Mammary epithelial cell (primary cell): ENCODE measurements around the gene TARBP1.

Experiments
- CTCF ChIP-seq, 2 donors: IDR thresholded peaks in 1 of 2; conservative IDR thresholded peaks in 1 of 2; 2 replicates each; pipeline ENCODE4 v1.5.1; 2011 to 2012; ENCODE audit warnings: inconsistent platforms in 2 of 2, low read length in 2 of 2, mild to moderate bottlenecking in 2 of 2, control low read depth in 1 of 2, low read depth in 1 of 2; ENCODE audit not compliant: insufficient read depth in 1 of 2; ENCODE audit errors: extremely low read depth in 1 of 2
- EZH2 ChIP-seq: IDR thresholded peaks from 2 replicates; pipeline ENCODE4 v1.6.1; 2012; ENCODE audit warnings: low read length, inconsistent platforms, borderline replicate concordance

DNA sequence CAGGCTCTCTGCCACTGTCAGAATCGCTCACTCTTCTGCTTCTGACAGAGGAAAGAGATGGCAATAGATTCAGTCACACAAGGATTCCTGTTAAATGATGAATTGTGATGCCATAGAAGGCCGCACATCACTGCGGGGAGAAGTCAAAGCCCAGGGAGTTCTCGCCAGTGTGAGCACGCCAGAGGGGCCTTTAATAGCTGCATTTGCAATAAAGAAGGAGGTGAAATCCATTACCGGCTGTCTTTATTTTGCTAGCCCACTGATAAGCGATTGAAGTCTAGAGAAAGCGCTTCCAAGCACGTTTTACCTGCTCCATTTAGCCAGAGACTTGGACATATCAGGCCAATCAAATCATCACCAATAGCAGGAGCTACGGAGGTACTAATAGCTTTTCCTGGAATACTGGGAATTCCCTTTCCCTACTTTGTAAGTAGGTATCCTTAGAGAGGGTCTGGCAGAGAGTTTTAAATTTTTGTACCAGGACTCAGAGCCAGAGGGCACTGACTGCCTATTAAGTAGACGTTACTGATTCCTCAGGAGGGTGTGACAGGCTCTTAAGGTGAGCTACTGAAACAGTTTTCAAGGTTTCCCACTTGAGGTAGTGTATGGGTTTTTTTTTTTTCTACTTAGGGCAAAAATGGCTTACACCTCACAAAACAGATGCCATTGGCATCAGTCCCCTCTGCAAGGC is 10.2 kb upstream of the TARBP1 start:
- TF ChIP-seq CTCF (conservative IDR thresholded peaks at IDR 0.05 in 1 of 2, IDR thresholded peaks at IDR 0.05 in 1 of 2; ENCODE audit: extremely low read depth in 1 of 2, insufficient read depth in 1 of 2, low read depth in 1 of 2, low read length in 2 of 2) (peak in 1 of 2 donors; percentile 18), EZH2 (no peak)
